RCC 7860 (cell line): Measurements from ENCODE around the gene ZNF655.
"Not testable (repeated sequence)": the region's sequence is repeated elsewhere in the genome, so short reads cannot be mapped to it uniquely, and the experiment has no call there.

Source experiments
- DNase-seq: peaks from one replicate; pipeline ENCODE4 v3.0.0-alpha.2; 2015; ENCODE audit warnings: low spot score
- FAIRE-seq: peaks from 2 replicates; lab custom pipeline; 2012; peaks lifted over from hg19 to GRCh38; lab: Jason Lieb, UNC

Gene ZNF655, protein sequence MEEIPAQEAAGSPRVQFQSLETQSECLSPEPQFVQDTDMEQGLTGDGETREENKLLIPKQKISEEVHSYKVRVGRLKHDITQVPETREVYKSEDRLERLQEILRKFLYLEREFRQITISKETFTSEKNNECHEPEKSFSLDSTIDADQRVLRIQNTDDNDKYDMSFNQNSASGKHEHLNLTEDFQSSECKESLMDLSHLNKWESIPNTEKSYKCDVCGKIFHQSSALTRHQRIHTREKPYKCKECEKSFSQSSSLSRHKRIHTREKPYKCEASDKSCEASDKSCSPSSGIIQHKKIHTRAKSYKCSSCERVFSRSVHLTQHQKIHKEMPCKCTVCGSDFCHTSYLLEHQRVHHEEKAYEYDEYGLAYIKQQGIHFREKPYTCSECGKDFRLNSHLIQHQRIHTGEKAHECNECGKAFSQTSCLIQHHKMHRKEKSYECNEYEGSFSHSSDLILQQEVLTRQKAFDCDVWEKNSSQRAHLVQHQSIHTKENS

DNA sequence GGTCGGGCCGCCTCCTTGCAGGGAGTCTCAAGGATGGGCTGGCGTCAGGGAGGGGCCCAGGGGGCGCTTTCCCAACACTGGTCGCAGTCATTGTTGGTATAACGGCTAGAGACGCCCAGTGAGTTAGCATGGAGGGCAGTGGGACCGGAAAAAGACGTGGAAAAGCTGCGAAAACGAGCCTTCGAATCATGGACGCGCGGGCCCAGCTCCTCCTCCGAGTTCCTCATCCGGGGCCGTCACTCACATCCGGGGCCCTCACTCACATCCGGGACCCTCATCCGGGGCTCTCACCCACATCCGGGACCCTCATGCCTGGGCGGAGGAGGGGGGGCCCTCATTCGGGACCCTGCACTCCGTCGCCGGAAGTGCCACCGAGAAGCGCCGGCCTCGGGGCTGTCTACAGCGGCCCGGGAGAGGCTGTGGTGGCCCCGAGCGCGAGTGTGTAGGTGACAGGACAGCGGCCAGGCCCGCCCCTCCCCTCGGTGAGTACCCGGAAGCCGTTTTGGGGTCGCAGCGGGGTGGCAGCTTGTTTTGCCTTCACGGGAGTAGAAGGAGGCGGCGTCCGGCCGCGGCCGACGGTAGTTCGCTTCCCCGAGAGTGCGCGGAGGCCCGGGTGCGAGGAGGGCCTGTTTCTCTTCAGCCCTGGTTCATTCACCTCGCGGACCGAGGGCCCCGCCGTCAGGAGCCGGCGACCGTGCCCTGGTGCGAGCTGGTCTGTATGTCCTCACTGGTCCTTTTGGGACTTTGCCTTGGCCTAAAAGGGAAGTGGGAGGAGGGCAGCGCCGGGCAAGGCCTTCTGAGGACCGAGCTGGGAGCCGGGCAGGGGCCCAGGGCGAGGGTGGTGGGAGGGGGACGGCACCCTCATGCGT lies at the start of gene ZNF655:
Gene ZNF655 (plus strand): TSS at position 337 of the 869 bp plus-strand sequence. CDS start 1,918 bp downstream, outside the sequence.
- peak; percentile 78 for DNase-seq
- no peak for FAIRE-seq

DNA sequence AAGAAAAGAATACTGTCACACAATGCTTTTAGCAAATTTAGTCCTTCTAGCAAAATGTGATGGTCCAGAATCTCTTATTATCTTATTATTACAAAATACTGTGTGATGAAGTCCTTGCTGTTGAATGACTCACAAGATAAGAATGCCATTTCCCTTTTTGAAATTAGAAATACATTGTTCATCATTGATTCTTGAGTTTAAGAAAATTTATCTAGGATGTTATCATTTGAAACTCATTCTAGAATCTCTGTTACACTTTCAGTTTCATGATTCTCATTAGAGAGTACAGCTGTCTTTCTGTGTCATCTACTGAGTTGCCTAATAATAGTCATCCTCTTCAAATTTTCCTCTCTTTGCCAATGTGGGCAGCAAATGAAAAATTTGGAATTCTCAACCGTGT lies 44.4 kb upstream of the ZNF655 start:
- FAIRE-seq (no peak), DNase-seq (no peak)

DNA sequence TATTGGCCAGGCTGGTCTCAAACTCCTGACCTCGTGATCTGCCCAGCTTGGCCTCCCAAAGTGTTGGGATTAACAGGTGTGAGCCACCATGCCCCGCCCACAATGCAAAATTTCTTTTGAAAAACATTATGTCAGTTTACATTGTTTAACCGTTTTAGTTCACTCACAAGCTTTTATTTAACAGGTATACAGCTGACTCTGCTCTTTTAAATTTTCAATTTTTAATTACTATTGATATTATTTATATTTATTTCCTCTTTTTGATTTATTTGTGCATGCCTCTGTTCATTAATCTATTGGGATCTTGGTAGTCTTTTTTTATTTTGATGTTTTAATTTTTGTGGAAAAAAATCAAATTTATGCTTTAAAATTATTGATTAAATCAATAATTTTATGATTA lies 37.0 kb upstream of the ZNF655 start:
- no peak for DNase-seq
- no peak for FAIRE-seq

- FAIRE-seq (no peak), DNase-seq (no peak)
These were observed 32.6 kb upstream of the ZNF655 start for GRCh38 chr7:99525713-99526440.

GRCh38 chr7:99531354-99531765 lies 27.1 kb upstream of the ZNF655 start:
- DNase-seq (no peak), FAIRE-seq (no peak)

DNA sequence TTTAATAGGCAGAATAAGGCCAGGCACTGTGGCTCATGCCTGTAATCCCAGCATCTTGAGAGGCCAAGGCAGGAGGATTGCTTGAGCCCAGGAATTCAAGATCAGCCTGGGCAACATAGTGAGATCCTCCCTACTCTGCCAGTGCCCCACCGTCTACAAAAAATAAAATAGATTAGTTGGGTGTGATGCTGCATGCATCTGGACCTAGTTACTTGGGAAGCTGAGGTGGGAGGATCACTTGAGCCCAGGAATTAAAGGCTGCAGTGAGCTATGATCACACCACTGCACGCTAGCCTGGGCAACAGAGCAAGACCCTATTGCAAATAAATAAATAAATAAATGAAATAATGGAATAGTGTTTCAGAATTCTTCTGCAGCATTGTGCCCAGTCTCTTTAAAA lies 22.8 kb upstream of the ZNF655 start:
- no peak for FAIRE-seq

GRCh38 chr7:99539213-99539811 lies 19.1 kb upstream of the ZNF655 start:
- FAIRE-seq (no peak), DNase-seq (no peak)

More for the DNA sequence above, 22.8 kb upstream of the ZNF655 start:
- no peak for DNase-seq

GRCh38 chr7:99540542-99540941 lies 17.9 kb upstream of the ZNF655 start:
- FAIRE-seq (no peak), DNase-seq (no peak)

DNA sequence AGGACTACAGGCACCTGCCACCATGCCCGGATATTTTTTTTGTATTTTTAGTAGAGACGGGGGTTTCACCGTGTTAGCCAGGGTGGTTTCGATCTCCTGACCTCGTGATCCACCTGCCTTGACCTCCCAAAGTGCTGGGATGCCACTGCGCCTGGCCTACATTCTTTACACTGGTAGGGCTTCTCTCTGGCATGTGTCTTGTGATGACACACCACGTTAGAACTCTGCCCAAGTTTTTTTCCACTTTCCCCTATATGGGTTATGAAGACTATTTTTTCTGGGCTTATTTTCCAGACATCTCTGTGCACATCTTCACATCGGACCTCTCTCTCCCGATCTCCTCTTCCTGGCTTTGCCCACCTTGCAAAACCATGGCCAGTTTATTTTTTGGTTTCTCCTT lies 17.2 kb upstream of the ZNF655 start:
- no peak for DNase-seq
- no peak for FAIRE-seq

DNA sequence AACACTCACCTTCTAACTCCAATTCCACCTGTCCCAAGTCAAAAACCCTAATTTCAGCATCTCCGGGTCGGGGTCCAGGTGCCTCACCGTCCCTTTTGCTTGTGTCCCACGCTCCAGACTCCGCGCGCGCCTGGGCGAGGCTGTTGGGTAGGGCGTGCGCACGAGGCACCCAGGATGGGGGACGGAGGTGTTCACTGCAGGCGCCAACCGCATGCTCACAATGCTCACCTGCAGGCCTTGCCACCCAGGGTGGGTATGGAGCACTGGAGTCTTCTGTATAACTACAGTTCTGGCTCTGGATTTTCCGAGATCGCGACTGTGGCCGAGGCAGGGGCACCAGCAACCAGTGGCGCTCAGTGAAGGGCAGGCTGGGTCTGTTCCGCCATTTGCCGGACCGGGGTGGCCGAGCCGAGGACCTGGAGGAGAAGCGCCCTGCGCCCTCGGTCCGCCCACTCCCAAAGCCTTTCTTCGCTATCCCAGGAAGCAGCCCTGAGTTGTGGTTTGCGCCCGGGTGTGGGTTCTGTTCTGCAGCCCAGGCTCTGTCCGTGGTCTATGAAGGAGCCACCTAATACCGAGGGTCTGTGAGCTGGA lies 15.3 kb upstream of the ZNF655 start:
- DNase-seq (no peak), FAIRE-seq (no peak)

- no peak for DNase-seq
- FAIRE-seq = no peak
These were observed 14.5 kb upstream of the ZNF655 start for GRCh38 chr7:99543916-99544315.

DNA sequence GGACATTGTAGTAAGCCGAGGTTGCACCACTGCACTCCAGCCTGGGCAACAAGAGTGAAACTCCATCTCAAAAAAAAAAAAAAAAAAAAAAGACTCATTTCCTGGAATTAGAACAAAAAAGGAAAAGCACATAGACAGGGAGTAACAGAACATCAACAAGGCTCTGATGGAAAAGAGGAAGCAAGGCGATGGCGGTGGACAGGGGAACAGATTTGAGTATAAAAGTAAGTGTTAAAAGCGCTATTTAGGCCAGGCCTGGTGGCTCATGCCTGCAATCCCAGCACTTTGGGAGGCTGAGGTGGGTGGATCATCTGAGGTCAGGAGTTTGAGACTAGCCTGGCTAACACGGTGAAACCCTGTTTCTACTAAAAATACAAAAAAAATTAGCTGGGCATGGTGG lies 13.1 kb upstream of the ZNF655 start:
- not testable (repeated sequence) for FAIRE-seq, DNase-seq

- FAIRE-seq, DNase-seq: not testable (repeated sequence)
These were observed 8.9 kb upstream of the ZNF655 start for GRCh38 chr7:99549545-99549944.

DNA sequence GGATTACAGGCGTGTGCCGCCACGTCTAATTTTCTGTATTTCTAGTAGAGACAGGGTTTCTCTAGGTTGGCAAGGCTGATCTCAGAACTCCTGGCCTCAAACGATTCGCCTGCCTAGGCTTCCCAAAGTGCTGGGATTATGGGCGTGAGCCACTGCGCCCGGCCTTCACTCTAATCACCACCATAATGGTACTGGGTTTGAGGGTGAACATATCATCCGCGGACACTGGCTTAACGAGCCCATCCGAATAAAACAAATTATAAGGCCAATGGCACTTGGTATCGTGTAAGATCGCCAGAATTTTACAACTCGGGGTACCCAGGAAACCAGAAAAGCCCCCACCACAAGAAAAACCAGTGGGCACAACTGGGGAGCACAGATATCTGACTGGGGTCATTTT lies 7.1 kb upstream of the ZNF655 start:
- FAIRE-seq (no peak), DNase-seq (no peak)

GRCh38 chr7:99551767-99552463 lies 6.5 kb upstream of the ZNF655 start, which contains the start of gene FAM200A:
Gene FAM200A (minus strand): TSS chr7:99552114. CDS start chr7:99548407, 3,707 bp downstream.
- peak; percentile 37 for FAIRE-seq

GRCh38 chr7:99553039-99553438 lies 5.4 kb upstream of the ZNF655 start:
- no peak for DNase-seq

More at GRCh38 chr7:99551767-99552463, 6.5 kb upstream of the ZNF655 start, which contains the start of gene FAM200A:
- peak; percentile 62 for DNase-seq

GRCh38 chr7:99554939-99555338 lies 3.5 kb upstream of the ZNF655 start:
- FAIRE-seq (no peak), DNase-seq (no peak)

More at GRCh38 chr7:99553039-99553438, 5.4 kb upstream of the ZNF655 start:
- no peak for FAIRE-seq

DNA sequence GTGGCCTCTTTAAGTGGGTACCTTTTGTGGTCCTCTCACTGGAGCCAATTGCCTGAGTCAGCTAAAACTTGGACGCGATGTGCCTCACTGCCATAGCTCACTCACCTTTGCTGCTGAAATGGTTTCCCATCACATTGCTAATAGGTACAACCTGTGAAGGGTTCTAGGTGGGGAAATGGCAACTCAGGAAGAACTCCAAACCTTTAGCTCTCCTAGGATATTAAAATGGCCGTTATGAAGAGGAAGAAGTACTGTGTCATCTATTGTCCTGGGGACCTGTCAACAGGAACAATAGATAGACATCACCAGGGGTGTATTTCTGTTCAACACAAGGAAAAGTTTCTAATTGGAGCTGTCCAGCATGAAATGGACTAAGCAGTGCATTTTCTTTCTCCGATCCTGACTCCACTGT lies 1.2 kb upstream of the ZNF655 start:
- no peak for FAIRE-seq
- no peak for DNase-seq

- DNase-seq = no peak
- no peak for FAIRE-seq
These were observed 519 bp upstream of the ZNF655 start for GRCh38 chr7:99557940-99558305.
